ENCODE results near the gene ZNF304. TPM values are rescaled to one million over a fixed set of nuclear protein-coding genes. Genes with fewer than 3 reads are reported as not detected.

The ZNF304 gene
- polyA plus RNA-seq, 1 donor (not counting 4 experiments of a cell fraction or from before 2014, with no cell fraction given) = 7.7 TPM

GRCh38 chr19:57342582-57342981, 8.5 kb upstream of the ZNF304 start:
- Histone ChIP-seq H3K4me2 (ENCODE audit: control insufficient read depth, extremely low read depth, insufficient read depth, low read depth, low read length) (no peak overlapping the region), H3K4me3 (ENCODE audit: control insufficient read depth in 2 of 3, extremely low read depth in 1 of 3, insufficient read depth in 2 of 3, low read depth in 1 of 3, low read length in 3 of 3) (no peak overlapping the region), H3K36me3 (ENCODE audit: control insufficient read depth in 2 of 2, extremely low read depth in 1 of 2, insufficient read depth in 2 of 2, low read length in 2 of 2) (no peaks in the 10 kb centered on the region), H3K27ac (ENCODE audit: control insufficient read depth, insufficient read depth, low read length) (no peak overlapping the region), H3K9ac (ENCODE audit: control insufficient read depth, extremely low read depth, insufficient read depth, low read length) (no peak overlapping the region), H3K4me1 (ENCODE audit: control insufficient read depth, extremely low read depth, insufficient read depth, low read length) (no peaks in the 10 kb centered on the region), H4K20me1 (ENCODE audit: control insufficient read depth, extremely low read depth, insufficient read depth, low read length) (no peaks in the 10 kb centered on the region), H3K9me3 (ENCODE audit: control insufficient read depth, low read depth, low read length) (no peaks in the 10 kb centered on the region), H3K79me2 (ENCODE audit: control insufficient read depth, insufficient read depth, low read length) (no peaks in the 10 kb centered on the region), H3K9me1 (ENCODE audit: control insufficient read depth, extremely low read depth, insufficient read depth, low read length) (no peaks in the 10 kb centered on the region), H2AFZ (ENCODE audit: control insufficient read depth, low read length) (no peak overlapping the region), H3K27me3 (ENCODE audit: control insufficient read depth, extremely low read depth, insufficient read depth, low read length) (no peaks in the 10 kb centered on the region)
- DNase-seq (ENCODE audit: low read depth, low spot score) (no peak), FAIRE-seq (no peak)
- dilution Hi-C loops (cut with MboI; ENCODE audit: extremely low pct_ligation_motif_present, low sequenced_read_pairs) = no loop called here
- TF ChIP-seq EZH2 (IDR thresholded peaks at IDR 0.05; ENCODE audit: low read length) (no peak), CTCF (optimal IDR thresholded peaks at IDR 0.05 in 1 of 3, IDR thresholded peaks at IDR 0.05 in 1 of 3, conservative IDR thresholded peaks at IDR 0.05 in 1 of 3; ENCODE audit: extremely low read depth in 1 of 3, insufficient read depth in 2 of 3, low read length in 3 of 3) (no peak)

GRCh38 chr19:57348136-57348535, 2.9 kb upstream of the ZNF304 start:
- Histone ChIP-seq H2AFZ (ENCODE audit: control insufficient read depth, low read length) (no peak overlapping the region), H3K9me1 (ENCODE audit: control insufficient read depth, extremely low read depth, insufficient read depth, low read length) (no peaks in the 10 kb centered on the region), H3K27ac (ENCODE audit: control insufficient read depth, insufficient read depth, low read length) (no peak overlapping the region), H3K4me3 (ENCODE audit: control insufficient read depth in 2 of 3, extremely low read depth in 1 of 3, insufficient read depth in 2 of 3, low read depth in 1 of 3, low read length in 3 of 3) (no peak overlapping the region), H4K20me1 (ENCODE audit: control insufficient read depth, extremely low read depth, insufficient read depth, low read length) (no peaks in the 10 kb centered on the region), H3K27me3 (ENCODE audit: control insufficient read depth, extremely low read depth, insufficient read depth, low read length) (no peaks in the 10 kb centered on the region), H3K4me1 (ENCODE audit: control insufficient read depth, extremely low read depth, insufficient read depth, low read length) (peaks cover 13% of the 10 kb centered on the region), H3K9ac (ENCODE audit: control insufficient read depth, extremely low read depth, insufficient read depth, low read length) (no peak overlapping the region), H3K79me2 (ENCODE audit: control insufficient read depth, insufficient read depth, low read length) (peaks cover 21% of the 10 kb centered on the region), H3K4me2 (ENCODE audit: control insufficient read depth, extremely low read depth, insufficient read depth, low read depth, low read length) (no peak overlapping the region), H3K9me3 (ENCODE audit: control insufficient read depth, low read depth, low read length) (no peaks in the 10 kb centered on the region), H3K36me3 (ENCODE audit: control insufficient read depth in 2 of 2, extremely low read depth in 1 of 2, insufficient read depth in 2 of 2, low read length in 2 of 2) (peaks cover 0 to under 1% of the 10 kb centered on the region in 2 experiments)
- DNase-seq (ENCODE audit: low read depth, low spot score) (no peak), FAIRE-seq (no peak)
- TF ChIP-seq CTCF (optimal IDR thresholded peaks at IDR 0.05 in 1 of 3, IDR thresholded peaks at IDR 0.05 in 1 of 3, conservative IDR thresholded peaks at IDR 0.05 in 1 of 3; ENCODE audit: extremely low read depth in 1 of 3, insufficient read depth in 2 of 3, low read length in 3 of 3) (no peak), EZH2 (IDR thresholded peaks at IDR 0.05; ENCODE audit: low read length) (no peak)
- dilution Hi-C loops (cut with MboI; ENCODE audit: extremely low pct_ligation_motif_present, low sequenced_read_pairs) = no loop called here

Data from keratinocyte (primary cell).